GM12872 (cell line): ENCODE data around the gene ZNF292.

Experiments used
- CTCF ChIP-seq: IDR thresholded peaks from 3 replicates; pipeline ENCODE4 v1.5.1; 2011; ENCODE audit warnings: low read depth, mild to moderate bottlenecking, low read length, moderate library complexity; ENCODE audit not compliant: insufficient read depth

Gene ZNF292

GRCh38 chr6:87151781-87152525, 3.4 kb upstream of the ZNF292 start:
- 0 out of 3 replicates have a peak, but pooled peaks have one; percentile 10 for TF ChIP-seq CTCF

DNA sequence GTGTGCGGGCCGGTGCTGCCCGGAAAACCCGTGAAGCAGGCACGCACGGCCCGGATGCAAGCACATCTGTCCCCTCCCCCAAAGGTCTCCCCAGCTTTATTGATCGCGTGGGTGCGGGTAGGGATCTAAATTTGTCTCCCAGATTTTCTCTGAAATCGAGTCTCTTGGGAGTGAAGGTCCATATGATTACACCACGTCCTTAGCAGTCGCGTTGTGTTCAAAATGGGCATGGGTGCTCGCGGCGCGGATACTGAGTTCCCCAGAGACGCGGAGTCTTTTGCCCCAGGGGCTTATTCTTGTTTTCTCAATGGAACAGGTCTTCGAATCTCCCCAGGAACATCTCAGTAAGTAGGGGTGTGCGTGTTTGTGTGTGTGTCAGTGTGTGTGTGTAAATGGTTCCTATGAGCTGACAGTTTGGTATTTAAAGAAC, 2.8 kb upstream of the ZNF292 start:
- no peak for TF ChIP-seq CTCF

DNA sequence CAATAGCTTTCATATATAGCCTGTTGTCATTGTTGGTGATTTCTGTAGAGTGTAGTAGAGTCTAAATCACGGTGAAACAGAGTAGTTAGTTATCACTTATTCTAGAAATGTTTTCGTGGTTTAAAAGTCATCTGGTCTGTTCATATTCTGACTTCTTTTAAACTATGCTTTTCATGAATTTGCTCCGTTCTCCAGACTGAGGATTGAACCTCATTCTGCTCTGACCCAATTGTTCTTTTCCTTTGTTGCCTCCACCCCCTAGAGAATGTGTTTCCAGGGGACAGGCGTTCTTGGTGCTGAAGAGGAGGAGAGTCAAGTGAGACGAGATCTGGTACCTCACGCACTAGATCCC, 748 bp upstream of the ZNF292 start:
- TF ChIP-seq CTCF, result no peak

GRCh38 chr6:87155842-87156815, 764 bp downstream of the ZNF292 start:
- TF ChIP-seq CTCF, result no peak

- no peak for TF ChIP-seq CTCF
Observed at GRCh38 chr6:87161299-87161698, 5.9 kb downstream of the ZNF292 start.

DNA sequence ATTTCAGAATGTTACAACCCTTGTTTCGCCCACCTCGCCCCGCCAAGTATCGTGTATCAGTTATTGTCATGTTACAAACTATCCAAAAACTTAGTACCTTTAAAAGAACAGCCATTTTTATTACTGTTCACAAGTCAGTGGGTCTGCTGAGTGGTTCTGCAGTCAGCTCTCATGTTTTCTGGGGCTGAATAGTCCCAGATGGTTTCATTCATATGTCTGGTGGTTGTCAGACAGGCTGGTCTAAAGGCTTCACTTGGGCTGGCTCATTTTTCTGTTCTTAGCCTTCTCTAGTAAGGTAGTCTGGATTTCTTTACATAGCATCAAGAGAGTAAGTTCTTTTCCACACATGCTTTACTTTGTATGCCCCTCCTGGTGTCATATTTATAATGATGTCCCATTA, 8.6 kb downstream of the ZNF292 start:
- no peak for TF ChIP-seq CTCF

DNA sequence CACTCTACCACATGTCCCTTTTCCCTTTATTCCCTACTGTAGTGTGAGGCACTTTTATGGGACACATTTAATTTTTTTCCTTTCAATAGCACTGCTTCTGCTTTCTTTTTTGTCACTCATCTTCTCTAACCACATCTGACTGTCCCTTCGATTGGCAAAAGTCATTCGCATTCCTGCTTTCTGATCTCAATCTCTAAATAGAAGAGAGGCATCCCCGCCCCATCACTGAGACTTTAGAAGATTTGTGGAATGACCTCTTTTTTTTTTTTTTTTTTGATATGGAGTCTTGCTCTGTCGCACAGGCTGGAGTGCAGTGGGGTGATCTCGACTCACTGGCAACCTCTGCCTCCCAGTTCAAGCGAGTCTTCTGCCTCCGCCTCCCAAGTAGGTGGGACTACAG, 9.1 kb downstream of the ZNF292 start:
- TF ChIP-seq CTCF, result no peak
